OCI-LY1 (cell line): ENCODE measurements around the gene PPP1R9A.

ENCODE experiments used
- EZH2 ChIP-seq: fragments of 200-600 bp; sonication (generic), shearing (Covaris generic); IDR thresholded peaks from 2 replicates; pipeline ENCODE4 v1.8.0; 2017; ENCODE audit warnings: borderline replicate concordance, mixed run types, mild to moderate bottlenecking, antibody characterized with exemption, low read length, moderate library complexity, mixed read lengths
- TF ChIP-seq, protein P1 (sequence below): fragments of 200-600 bp; sonication (generic), shearing (Covaris generic); IDR thresholded peaks from 2 replicates; pipeline ENCODE4 v1.5.1; 2017; ENCODE audit warnings: mild to moderate bottlenecking, antibody characterized with exemption, low read length, moderate library complexity, mixed read lengths

DNA sequence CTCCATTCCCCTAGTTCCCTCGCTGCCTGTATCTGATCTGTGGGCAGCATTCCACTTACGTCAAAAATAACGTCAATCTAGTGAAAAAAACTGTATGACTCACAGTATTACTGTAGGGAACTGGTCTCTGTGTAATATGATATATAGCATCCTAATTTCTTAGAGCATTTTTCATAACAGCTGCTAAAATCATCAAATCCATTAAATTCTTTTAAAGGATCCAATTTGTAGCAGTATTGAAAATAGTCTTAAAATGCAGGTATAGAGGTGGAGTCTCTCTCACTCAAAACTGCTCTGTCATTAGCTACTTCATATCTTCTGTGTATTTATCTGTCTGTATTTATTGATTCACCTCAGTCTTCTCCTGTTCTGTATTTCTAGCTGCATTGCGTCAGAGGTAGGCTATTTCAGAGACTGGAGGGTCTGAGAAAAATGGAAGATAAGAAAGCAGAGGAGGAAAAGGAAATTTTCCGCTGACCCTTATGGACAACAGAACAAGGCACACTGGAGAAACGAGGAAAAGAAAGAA, 357.0 kb downstream of the PPP1R9A start:
- TF ChIP-seq, protein P1, sequence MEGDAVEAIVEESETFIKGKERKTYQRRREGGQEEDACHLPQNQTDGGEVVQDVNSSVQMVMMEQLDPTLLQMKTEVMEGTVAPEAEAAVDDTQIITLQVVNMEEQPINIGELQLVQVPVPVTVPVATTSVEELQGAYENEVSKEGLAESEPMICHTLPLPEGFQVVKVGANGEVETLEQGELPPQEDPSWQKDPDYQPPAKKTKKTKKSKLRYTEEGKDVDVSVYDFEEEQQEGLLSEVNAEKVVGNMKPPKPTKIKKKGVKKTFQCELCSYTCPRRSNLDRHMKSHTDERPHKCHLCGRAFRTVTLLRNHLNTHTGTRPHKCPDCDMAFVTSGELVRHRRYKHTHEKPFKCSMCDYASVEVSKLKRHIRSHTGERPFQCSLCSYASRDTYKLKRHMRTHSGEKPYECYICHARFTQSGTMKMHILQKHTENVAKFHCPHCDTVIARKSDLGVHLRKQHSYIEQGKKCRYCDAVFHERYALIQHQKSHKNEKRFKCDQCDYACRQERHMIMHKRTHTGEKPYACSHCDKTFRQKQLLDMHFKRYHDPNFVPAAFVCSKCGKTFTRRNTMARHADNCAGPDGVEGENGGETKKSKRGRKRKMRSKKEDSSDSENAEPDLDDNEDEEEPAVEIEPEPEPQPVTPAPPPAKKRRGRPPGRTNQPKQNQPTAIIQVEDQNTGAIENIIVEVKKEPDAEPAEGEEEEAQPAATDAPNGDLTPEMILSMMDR, result no peak
- TF ChIP-seq EZH2, result no peak
